ENCODE measurements around the gene ZNF684. TPM values are rescaled to one million over a fixed set of nuclear protein-coding genes. Genes with fewer than 3 reads are reported as not detected.

The ZNF684 gene
- total and polyA plus RNA-seq, 2 experiments from 2014 or later, result 7.4 to 8.2 TPM

- Histone ChIP-seq H3K36me3 (peaks cover 3% of the 10 kb centered on the region), H3K9me3 (ENCODE audit: low read depth) (no peaks in the 10 kb centered on the region), H3K27me3 (no peaks in the 10 kb centered on the region), H3K27ac (no peak overlapping the region), H3K4me3 (no peak overlapping the region), H3K4me1 (ENCODE audit: low read depth) (no peaks in the 10 kb centered on the region)
- DNase-seq (ENCODE audit: low read depth in 1 of 2, low spot score in 1 of 2), result peak in 1 of 2 donors; percentile 35
- no peak for TF ChIP-seq CTCF (IDR thresholded peaks at IDR 0.05; ENCODE audit: low read depth, low read length)
Measured at GRCh38 chr1:40519517-40519916, 11.9 kb upstream of the ZNF684 start.

- Histone ChIP-seq H3K27me3 (no peaks in the 10 kb centered on the region), H3K27ac (peak overlapping the region; percentile 83), H3K4me1 (ENCODE audit: low read depth) (peaks cover 10% of the 10 kb centered on the region), H3K9me3 (ENCODE audit: low read depth) (no peaks in the 10 kb centered on the region), H3K36me3 (no peaks in the 10 kb centered on the region), H3K4me3 (peak overlapping the region; percentile 58)
- DNase-seq (ENCODE audit: low read depth in 1 of 2, low spot score in 1 of 2), result peak in 1 of 2 donors; percentile 58
- TF ChIP-seq CTCF (IDR thresholded peaks at IDR 0.05; ENCODE audit: low read depth, low read length), result no peak
Measured at GRCh38 chr1:40530735-40531380, 579 bp upstream of the ZNF684 start.

GRCh38 chr1:40532062-40532389 is 589 bp downstream of the ZNF684 start:
- Histone ChIP-seq H3K4me3 (peak overlapping the region; percentile 58), H3K27me3 (no peaks in the 10 kb centered on the region), H3K9me3 (ENCODE audit: low read depth) (no peaks in the 10 kb centered on the region), H3K4me1 (ENCODE audit: low read depth) (peaks cover 10% of the 10 kb centered on the region), H3K27ac (peak overlapping the region; percentile 83), H3K36me3 (no peaks in the 10 kb centered on the region)
- TF ChIP-seq CTCF (IDR thresholded peaks at IDR 0.05; ENCODE audit: low read depth, low read length), result no peak
- no peak for DNase-seq (ENCODE audit: low read depth in 1 of 2, low spot score in 1 of 2)

GRCh38 chr1:40532844-40533424 is 1.5 kb downstream of the ZNF684 start:
- peak; percentile 75 for TF ChIP-seq CTCF (IDR thresholded peaks at IDR 0.05; ENCODE audit: low read depth, low read length)
- H3K9me3 ChIP-seq (ENCODE audit: low read depth), result no peaks in the 10 kb centered on the region
- H3K4me3 ChIP-seq, result peak overlapping the region; percentile 58
- peak overlapping the region; percentile 83 for H3K27ac ChIP-seq
- H3K27me3 ChIP-seq, result no peaks in the 10 kb centered on the region
- DNase-seq (ENCODE audit: low read depth in 1 of 2, low spot score in 1 of 2), result peak; percentile 61 to 65
- H3K36me3 ChIP-seq, result no peaks in the 10 kb centered on the region
- peaks cover 10% of the 10 kb centered on the region for H3K4me1 ChIP-seq (ENCODE audit: low read depth)

- DNase-seq (ENCODE audit: low read depth in 1 of 2, low spot score in 1 of 2), result no peak
- H3K36me3 ChIP-seq, result no peaks in the 10 kb centered on the region
- H3K4me1 ChIP-seq (ENCODE audit: low read depth), result peaks cover 10% of the 10 kb centered on the region
- no peaks in the 10 kb centered on the region for H3K9me3 ChIP-seq (ENCODE audit: low read depth)
- TF ChIP-seq CTCF (IDR thresholded peaks at IDR 0.05; ENCODE audit: low read depth, low read length), result no peak
- no peak overlapping the region for H3K27ac ChIP-seq
- no peaks in the 10 kb centered on the region for H3K27me3 ChIP-seq
- no peak overlapping the region for H3K4me3 ChIP-seq
Measured at GRCh38 chr1:40534589-40534988, 3.2 kb downstream of the ZNF684 start.

Data from cardiac muscle cell (in vitro differentiated cells and primary cell).